ENCODE results near the gene PAM. TPM values are rescaled to one million over a fixed set of nuclear protein-coding genes. Genes with fewer than 3 reads are reported as not detected.

The PAM gene
- total RNA-seq, 1 experiment from 2014 or later = 257 TPM

- TF ChIP-seq CTCF (IDR thresholded peaks at IDR 0.05 in 2 of 3, conservative IDR thresholded peaks at IDR 0.05 in 1 of 3; ENCODE audit: borderline replicate concordance in 1 of 3, insufficient read depth in 1 of 3, low read depth in 2 of 3, low read length in 2 of 3) (no peak), POLR2A (IDR thresholded peaks at IDR 0.05; ENCODE audit: borderline replicate concordance, extremely low read depth, insufficient read depth, insufficient read length) (peak; percentile 60), CBX3 (IDR thresholded peaks at IDR 0.05; ENCODE audit: low read depth) (no peak), JUND (IDR thresholded peaks at IDR 0.05) (no peak), TCF7L2 (IDR thresholded peaks at IDR 0.05; ENCODE audit: borderline replicate concordance, extremely low read depth, insufficient read depth, insufficient read length) (no peak), EGR1 (IDR thresholded peaks at IDR 0.05; ENCODE audit: low read depth) (no peak)
Measured at GRCh38 chr5:102754767-102755431, at the start of gene PAM (continued).

- ATAC-seq = no peak
- H2AFZ ChIP-seq (ENCODE audit: low read depth, low read length, poor library complexity, severe bottlenecking) = no peak overlapping the region
- no peaks in the 10 kb centered on the region for H3K79me2 ChIP-seq (ENCODE audit: insufficient read depth, low read length)
- no peak overlapping the region for H3K27ac ChIP-seq (ENCODE audit: low read depth, low read length)
- no peak overlapping the region for H3K4me3 ChIP-seq (replicated peaks in 1 of 2; ENCODE audit: low read depth in 1 of 2, low read length in 2 of 2)
- POLR2A ChIA-PET = no interaction called here
- peaks cover 12 to 24% of the 10 kb centered on the region in 2 experiments for H3K4me1 ChIP-seq (ENCODE audit: control insufficient read depth in 1 of 2, insufficient read depth in 2 of 2, low read length in 2 of 2)
- no peak overlapping the region for H3K9ac ChIP-seq (ENCODE audit: low read length)
- no peaks in the 10 kb centered on the region for H3K27me3 ChIP-seq (ENCODE audit: insufficient read depth, low read length)
- CTCF ChIA-PET = no interaction called here
- RAD21 ChIA-PET (ENCODE audit: low non-redundant PET in 1 of 2, low total read pairs in 2 of 2, uncharacterized antibody in 2 of 2, unreplicated experiment in 2 of 2) = no interaction called here
- no TSS peak for BruUV-seq (replicated peaks)
- no peaks in the 10 kb centered on the region for H3K36me3 ChIP-seq (ENCODE audit: control insufficient read depth in 1 of 2, insufficient read depth in 2 of 2, low read length in 2 of 2)
- no peak overlapping the region for H3K4me2 ChIP-seq (ENCODE audit: low read length)
- no peaks in the 10 kb centered on the region for H3K9me3 ChIP-seq (ENCODE audit: control insufficient read depth in 1 of 2, insufficient read depth in 1 of 2, low read depth in 1 of 2, low read length in 2 of 2)
- DNase-seq (ENCODE audit: low read depth, low spot score) = no peak
- H4K20me1 ChIP-seq (ENCODE audit: insufficient read depth) = no peaks in the 10 kb centered on the region
- H3K9me2 ChIP-seq (ENCODE audit: insufficient read depth) = no peaks in the 10 kb centered on the region
- intact Hi-C loops (cut with micrococcal nuclease) = no loop called here
- TF ChIP-seq RAD21 (IDR thresholded peaks at IDR 0.05; ENCODE audit: low read depth) = no peak
- TF ChIP-seq FOSL1 (IDR thresholded peaks at IDR 0.05; ENCODE audit: low read depth) = no peak
- no peak for TF ChIP-seq REST (IDR thresholded peaks at IDR 0.05; ENCODE audit: low read depth)
- TF ChIP-seq ZFX (IDR thresholded peaks at IDR 0.05) = no peak
- no peak for TF ChIP-seq TCF7L2 (IDR thresholded peaks at IDR 0.05; ENCODE audit: borderline replicate concordance, extremely low read depth, insufficient read depth, insufficient read length)
- no peak for TF ChIP-seq POLR2AphosphoS5 (IDR thresholded peaks at IDR 0.05; ENCODE audit: low read depth, low read length)
- TF ChIP-seq SIN3A (IDR thresholded peaks at IDR 0.05; ENCODE audit: low read depth) = no peak
- TF ChIP-seq ELF1 (IDR thresholded peaks at IDR 0.05; ENCODE audit: borderline replicate concordance, low read depth) = no peak
- no peak for TF ChIP-seq CTCF (IDR thresholded peaks at IDR 0.05 in 2 of 3, conservative IDR thresholded peaks at IDR 0.05 in 1 of 3; ENCODE audit: borderline replicate concordance in 1 of 3, insufficient read depth in 1 of 3, low read depth in 2 of 3, low read length in 2 of 3)
- TF ChIP-seq EZH2phosphoT487 (IDR thresholded peaks at IDR 0.05; ENCODE audit: borderline replicate concordance) = no peak
- no peak for TF ChIP-seq CBX3 (IDR thresholded peaks at IDR 0.05; ENCODE audit: low read depth)
- no peak for TF ChIP-seq POLR2A (IDR thresholded peaks at IDR 0.05; ENCODE audit: borderline replicate concordance, extremely low read depth, insufficient read depth, insufficient read length)
Measured at GRCh38 chr5:102711525-102712385, 43.4 kb upstream of the PAM start.
